Measurements from ENCODE around the gene EIF5. TPM values are rescaled to one million over a fixed set of nuclear protein-coding genes. Genes with fewer than 3 reads are reported as not detected.

The EIF5 gene
- total RNA-seq, 2 donors from 2014 or later: 267 to 339 TPM

GRCh38 chr14:103329401-103330347 lies 4.4 kb upstream of the EIF5 start:
- Histone ChIP-seq H3K27me3 (ENCODE audit: control insufficient read depth, insufficient read depth, low read length, poor library complexity, severe bottlenecking) (no peaks in the 10 kb centered on the region), H3K36me3 (ENCODE audit: control insufficient read depth, insufficient read depth, low read length) (no peaks in the 10 kb centered on the region), H3K27ac (ENCODE audit: low read depth, low read length) (no peak overlapping the region), H3K9ac (ENCODE audit: extremely low read depth, low read length, poor library complexity, severe bottlenecking) (no peak overlapping the region), H3K4me1 (ENCODE audit: control insufficient read depth, insufficient read depth, low read length) (no peaks in the 10 kb centered on the region), H3K4me3 (ENCODE audit: low read length) (no peak overlapping the region), H3K9me3 (ENCODE audit: control insufficient read depth, low read length) (no peaks in the 10 kb centered on the region)
- H3K4me1 Mint-ChIP-seq: peaks cover 15% of the 10 kb centered on the region
- TF ChIP-seq CTCF (conservative IDR thresholded peaks at IDR 0.05): no peak
- DNase-seq: no peak
- 79 to 87% methylated on average over 11 to 14 of the region's 14 CpGs for WGBS, 2 experiments (ENCODE audit: insufficient coverage in 1 of 2, insufficient read length in 1 of 2)
- H3K27me3 Mint-ChIP-seq (ENCODE audit: insufficient read depth): no peaks in the 10 kb centered on the region
- H3K9me3 Mint-ChIP-seq: no peaks in the 10 kb centered on the region
- H3K36me3 Mint-ChIP-seq (ENCODE audit: low read depth): no peaks in the 10 kb centered on the region
- H3K4me3 Mint-ChIP-seq: no peak overlapping the region
- H3K27ac Mint-ChIP-seq: no peak overlapping the region

GRCh38 chr14:103330536-103330935 lies 3.5 kb upstream of the EIF5 start:
- no peak overlapping the region for H3K4me3 Mint-ChIP-seq

More at GRCh38 chr14:103330536-103330935, 3.5 kb upstream of the EIF5 start:
- Mint-ChIP-seq H3K36me3 (ENCODE audit: low read depth) (peaks cover 6% of the 10 kb centered on the region), H3K27me3 (ENCODE audit: insufficient read depth) (no peaks in the 10 kb centered on the region), H3K9me3 (no peaks in the 10 kb centered on the region), H3K4me1 (peaks cover 18% of the 10 kb centered on the region), H3K27ac (no peak overlapping the region)
- Histone ChIP-seq H3K36me3 (ENCODE audit: control insufficient read depth, insufficient read depth, low read length) (peaks cover 6% of the 10 kb centered on the region), H3K9me3 (ENCODE audit: control insufficient read depth, low read length) (no peaks in the 10 kb centered on the region), H3K9ac (ENCODE audit: extremely low read depth, low read length, poor library complexity, severe bottlenecking) (no peak overlapping the region), H3K4me3 (ENCODE audit: low read length) (no peak overlapping the region), H3K4me1 (ENCODE audit: control insufficient read depth, insufficient read depth, low read length) (no peaks in the 10 kb centered on the region), H3K27ac (ENCODE audit: low read depth, low read length) (no peak overlapping the region), H3K27me3 (ENCODE audit: control insufficient read depth, insufficient read depth, low read length, poor library complexity, severe bottlenecking) (no peaks in the 10 kb centered on the region)
- WGBS, 2 experiments (ENCODE audit: insufficient coverage in 1 of 2, insufficient read length in 1 of 2): 83 to 96% methylated on average over 1 to 2 of the region's 2 CpGs
- TF ChIP-seq CTCF (conservative IDR thresholded peaks at IDR 0.05): no peak
- no peak for DNase-seq

Data from endodermal cell (in vitro differentiated cells).